A549 treated with dexamethasone at 1 μM for 4 hours (cell line): Measurements from ENCODE around the gene PNPLA2. TPM values are rescaled to one million over a fixed set of nuclear protein-coding genes. Genes with fewer than 3 reads are reported as not detected.

Experiments
- total RNA-seq: library from RNA; stranded (reverse); fragments of 200-300 nt; extraction: Qiagen RNA extraction; gene quantifications from 5 replicates; pipeline ENCODE4 v1.2.3, GENCODE V29; 2022

PNPLA2 gene
- 33.5 to 55.0 TPM (median 51.9 TPM) in 5 replicates for total RNA-seq

GRCh38 chr11:818396-819128 lies at the start of gene PNPLA2:
PNPLA2 (plus strand) TSS chr11:818914; CDS start chr11:819719, 805 bp downstream.

GRCh38 chr11:777288-778255 lies 41.1 kb upstream of the PNPLA2 start, which contains the start of gene GATD1:
GATD1 (minus strand) TSS chr11:777487; CDS start chr11:777462, 25 bp downstream.

GRCh38 chr11:789943-790342 lies 28.8 kb upstream of the PNPLA2 start, which contains the start of gene CEND1:
CEND1 (minus strand) TSS chr11:790090; CDS start chr11:788576, 1,514 bp downstream.

GRCh38 chr11:798093-798713 lies 20.5 kb upstream of the PNPLA2 start, which contains the start of gene SLC25A22:
SLC25A22 (minus strand) TSS chr11:798281; CDS start chr11:795006, 3,275 bp downstream.

GRCh38 chr11:809287-810039 lies 9.3 kb upstream of the PNPLA2 start, which contains the start of gene RPLP2:
RPLP2 (plus strand) TSS chr11:809967; CDS start chr11:810235, 268 bp downstream.

GRCh38 chr11:827897-828192 lies 9.1 kb downstream of the PNPLA2 start, which contains the start of gene CRACR2B:
CRACR2B (plus strand) TSS chr11:827919; CDS start chr11:828608, 689 bp downstream.

GRCh38 chr11:832529-833113 lies 13.9 kb downstream of the PNPLA2 start, which contains the start of gene CD151:
CD151 (plus strand) TSS chr11:832952; CDS start chr11:836070, 3,118 bp downstream.

GRCh38 chr11:842370-843002 lies 23.8 kb downstream of the PNPLA2 start, which contains the start of the genes POLR2L and TSPAN4:
POLR2L (minus strand) TSS chr11:842529; CDS start chr11:842508, 21 bp downstream.
TSPAN4 (plus strand) TSS chr11:842852; CDS start chr11:850305, 7,453 bp downstream.

Other genes starting within 250 kb of the PNPLA2 start
- 25.8 to 45.8 TPM (median 43.4 TPM) in 5 replicates for gene PHRF1, start 242.4 kb upstream of the PNPLA2 start, total RNA-seq
- 6.6 to 9.0 TPM (median 7.0 TPM) in 5 replicates for gene IRF7, start 203.0 kb upstream of the PNPLA2 start, total RNA-seq
- 0.06 to 0.34 TPM (median 0.07 TPM) in 5 replicates for gene CDHR5, start 194.0 kb upstream of the PNPLA2 start, total RNA-seq
- not detected in 5 replicates for gene SCT, start 191.7 kb upstream of the PNPLA2 start, total RNA-seq
- gene DRD4, start 181.6 kb upstream of the PNPLA2 start, total RNA-seq, result 0.23 to 0.54 TPM (median 0.36 TPM) in 4 of 5 replicates, not detected in the other
- gene DEAF1, start 123.7 kb upstream of the PNPLA2 start, total RNA-seq, result 31.2 to 36.9 TPM (median 34.5 TPM) in 5 replicates
- 7.9 to 10.0 TPM (median 8.4 TPM) in 5 replicates for gene TMEM80, start 123.1 kb upstream of the PNPLA2 start, total RNA-seq
- 63.5 to 125 TPM (median 102 TPM) in 5 replicates for gene EPS8L2, start 112.7 kb upstream of the PNPLA2 start, total RNA-seq
- 383 to 445 TPM (median 388 TPM) in 5 replicates for gene TALDO1, start 71.5 kb upstream of the PNPLA2 start, total RNA-seq
- 30.9 to 49.4 TPM (median 44.9 TPM) in 5 replicates for gene GATD1, start 41.4 kb upstream of the PNPLA2 start, total RNA-seq
- 1.7 to 3.3 TPM (median 2.3 TPM) in 5 replicates for gene CEND1, start 28.8 kb upstream of the PNPLA2 start, total RNA-seq
- 18.6 to 34.0 TPM (median 32.8 TPM) in 5 replicates for gene SLC25A22, start 20.6 kb upstream of the PNPLA2 start, total RNA-seq
- 7.6 to 15.0 TPM (median 12.6 TPM) in 5 replicates for gene PIDD1, start 13.7 kb upstream of the PNPLA2 start, total RNA-seq
- 1,768 to 2,076 TPM (median 1,880 TPM) in 5 replicates for gene RPLP2, start 8.9 kb upstream of the PNPLA2 start, total RNA-seq
- gene CRACR2B, start 9.0 kb downstream of the PNPLA2 start, total RNA-seq, result 5.0 to 6.6 TPM (median 6.1 TPM) in 5 replicates
- gene CD151, start 14.0 kb downstream of the PNPLA2 start, total RNA-seq, result 740 to 821 TPM (median 802 TPM) in 5 replicates
- gene POLR2L, start 23.6 kb downstream of the PNPLA2 start, total RNA-seq, result 594 to 742 TPM (median 681 TPM) in 5 replicates
- 137 to 186 TPM (median 171 TPM) in 5 replicates for gene TSPAN4, start 23.9 kb downstream of the PNPLA2 start, total RNA-seq
- 69.7 to 78.1 TPM (median 73.9 TPM) in 5 replicates for gene CHID1, start 91.9 kb downstream of the PNPLA2 start, total RNA-seq
- 28.0 to 43.8 TPM (median 38.8 TPM) in 5 replicates for gene AP2A2, start 107.0 kb downstream of the PNPLA2 start, total RNA-seq
- 0.01 to 0.02 TPM in 2 of 5 replicates, not detected in the others for gene MUC6, start 217.8 kb downstream of the PNPLA2 start, total RNA-seq